ENCODE measurements around the gene PLEKHO2. TPM values are rescaled to one million over a fixed set of nuclear protein-coding genes. Genes with fewer than 3 reads are reported as not detected.

Gene PLEKHO2
- total RNA-seq, 2 experiments from 2014 or later = 12.0 to 24.5 TPM

DNA sequence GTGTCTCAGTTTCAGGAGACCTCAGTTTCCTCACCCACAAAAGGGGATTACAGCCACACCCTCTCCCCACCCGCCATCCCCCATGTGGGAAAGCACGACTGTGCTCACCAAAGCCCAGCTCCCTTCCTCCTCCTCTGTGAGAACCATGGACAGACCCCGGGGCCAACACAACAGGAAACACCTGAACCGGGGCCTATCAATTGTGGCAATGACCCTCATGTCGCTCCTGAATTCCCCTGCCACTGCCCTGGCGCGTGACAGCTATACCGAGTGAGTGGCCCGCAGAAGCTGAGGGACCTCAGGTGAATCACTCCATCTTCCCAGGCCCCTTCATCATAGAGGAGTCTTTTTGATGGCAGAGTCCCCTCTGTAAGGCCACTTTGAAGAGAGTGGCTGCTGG lies 28.6 kb downstream of the PLEKHO2 start:
- no peak for TF ChIP-seq EZH2phosphoT487 (IDR thresholded peaks at IDR 0.05; ENCODE audit: borderline replicate concordance, low read depth, low read length)
- TF ChIP-seq, protein P1, sequence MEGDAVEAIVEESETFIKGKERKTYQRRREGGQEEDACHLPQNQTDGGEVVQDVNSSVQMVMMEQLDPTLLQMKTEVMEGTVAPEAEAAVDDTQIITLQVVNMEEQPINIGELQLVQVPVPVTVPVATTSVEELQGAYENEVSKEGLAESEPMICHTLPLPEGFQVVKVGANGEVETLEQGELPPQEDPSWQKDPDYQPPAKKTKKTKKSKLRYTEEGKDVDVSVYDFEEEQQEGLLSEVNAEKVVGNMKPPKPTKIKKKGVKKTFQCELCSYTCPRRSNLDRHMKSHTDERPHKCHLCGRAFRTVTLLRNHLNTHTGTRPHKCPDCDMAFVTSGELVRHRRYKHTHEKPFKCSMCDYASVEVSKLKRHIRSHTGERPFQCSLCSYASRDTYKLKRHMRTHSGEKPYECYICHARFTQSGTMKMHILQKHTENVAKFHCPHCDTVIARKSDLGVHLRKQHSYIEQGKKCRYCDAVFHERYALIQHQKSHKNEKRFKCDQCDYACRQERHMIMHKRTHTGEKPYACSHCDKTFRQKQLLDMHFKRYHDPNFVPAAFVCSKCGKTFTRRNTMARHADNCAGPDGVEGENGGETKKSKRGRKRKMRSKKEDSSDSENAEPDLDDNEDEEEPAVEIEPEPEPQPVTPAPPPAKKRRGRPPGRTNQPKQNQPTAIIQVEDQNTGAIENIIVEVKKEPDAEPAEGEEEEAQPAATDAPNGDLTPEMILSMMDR (conservative IDR thresholded peaks at IDR 0.05; ENCODE audit: low read length) = no peak
- Histone ChIP-seq H3K4me1 (ENCODE audit: insufficient read depth, low read length, poor library complexity, severe bottlenecking) (no peaks in the 10 kb centered on the region), H2AFZ (ENCODE audit: low read length) (no peak overlapping the region), H3K4me2 (ENCODE audit: low read length) (no peak overlapping the region), H3K27ac (ENCODE audit: low read depth, low read length, poor library complexity, severe bottlenecking) (no peak overlapping the region), H4K20me1 (ENCODE audit: insufficient read depth, low read length) (no peaks in the 10 kb centered on the region), H3K4me3 (ENCODE audit: low read depth, low read length, poor library complexity, severe bottlenecking) (no peak overlapping the region), H3K9me2 (ENCODE audit: insufficient read depth, low read length) (no peaks in the 10 kb centered on the region), H3K36me3 (ENCODE audit: insufficient read depth, low read length) (peaks cover 15% of the 10 kb centered on the region), H3K9me3 (ENCODE audit: low read length) (no peaks in the 10 kb centered on the region), H3K79me2 (ENCODE audit: insufficient read depth, low read depth, low read length) (no peaks in the 10 kb centered on the region)
- BruUV-seq (replicated peaks) = no TSS peak
- ChIA-PET POLR2A (no interaction called here), CTCF (ENCODE audit: unreplicated experiment) (no interaction called here)
- intact Hi-C loops (cut with micrococcal nuclease; ENCODE audit: unreplicated experiment) = no loop called here
- DNase-seq (ENCODE audit: low spot score) = no peak

DNA sequence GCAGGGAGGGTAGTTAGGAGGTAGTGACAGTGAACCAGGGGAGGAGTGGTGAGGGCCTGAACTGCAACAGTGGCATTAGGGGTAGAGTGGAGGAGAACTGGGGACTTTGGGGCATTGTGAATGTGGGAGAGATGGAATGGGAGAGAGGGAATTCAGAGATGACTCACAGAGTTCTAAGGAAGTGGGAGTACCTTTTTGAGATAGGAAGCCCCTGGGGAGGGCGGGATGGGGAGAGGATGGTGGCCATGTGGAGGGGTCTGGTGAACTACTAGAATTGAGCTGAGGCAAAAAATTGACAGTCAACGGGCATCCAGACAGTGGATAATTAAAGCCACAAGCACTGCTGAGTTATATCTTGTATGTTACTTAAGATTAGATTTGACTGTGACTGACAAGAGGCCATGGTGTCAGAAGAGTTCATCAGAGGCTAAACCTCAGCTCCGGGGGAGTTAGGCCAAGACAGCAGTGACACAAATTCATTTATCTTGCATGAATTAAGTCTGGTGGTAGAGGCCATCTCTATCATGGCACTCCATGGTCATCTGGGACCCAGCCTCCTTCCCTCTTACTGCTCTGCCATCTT lies 34.0 kb downstream of the PLEKHO2 start:
- TF ChIP-seq, protein P1 (conservative IDR thresholded peaks at IDR 0.05; ENCODE audit: low read length) = no peak
- TF ChIP-seq EZH2phosphoT487 (IDR thresholded peaks at IDR 0.05; ENCODE audit: borderline replicate concordance, low read depth, low read length) = no peak
- Histone ChIP-seq H4K20me1 (ENCODE audit: insufficient read depth, low read length) (no peaks in the 10 kb centered on the region), H3K9me2 (ENCODE audit: insufficient read depth, low read length) (no peaks in the 10 kb centered on the region), H2AFZ (ENCODE audit: low read length) (no peak overlapping the region), H3K27ac (ENCODE audit: low read depth, low read length, poor library complexity, severe bottlenecking) (no peak overlapping the region), H3K4me2 (ENCODE audit: low read length) (no peak overlapping the region), H3K4me1 (ENCODE audit: insufficient read depth, low read length, poor library complexity, severe bottlenecking) (no peaks in the 10 kb centered on the region), H3K9me3 (ENCODE audit: low read length) (no peaks in the 10 kb centered on the region), H3K4me3 (ENCODE audit: low read depth, low read length, poor library complexity, severe bottlenecking) (no peak overlapping the region), H3K79me2 (ENCODE audit: insufficient read depth, low read depth, low read length) (no peaks in the 10 kb centered on the region), H3K36me3 (ENCODE audit: insufficient read depth, low read length) (no peaks in the 10 kb centered on the region)
- ChIA-PET POLR2A (interaction anchor here (0.8 kb wide), 1 partner anchor 45 kb away, joined by 8 read pairs; no protein-coding TSS in a partner anchor), CTCF (ENCODE audit: unreplicated experiment) (no interaction called here)
- intact Hi-C loops (cut with micrococcal nuclease; ENCODE audit: unreplicated experiment) = no loop called here
- no TSS peak for BruUV-seq (replicated peaks)
- DNase-seq (ENCODE audit: low spot score) = no peak

DNA sequence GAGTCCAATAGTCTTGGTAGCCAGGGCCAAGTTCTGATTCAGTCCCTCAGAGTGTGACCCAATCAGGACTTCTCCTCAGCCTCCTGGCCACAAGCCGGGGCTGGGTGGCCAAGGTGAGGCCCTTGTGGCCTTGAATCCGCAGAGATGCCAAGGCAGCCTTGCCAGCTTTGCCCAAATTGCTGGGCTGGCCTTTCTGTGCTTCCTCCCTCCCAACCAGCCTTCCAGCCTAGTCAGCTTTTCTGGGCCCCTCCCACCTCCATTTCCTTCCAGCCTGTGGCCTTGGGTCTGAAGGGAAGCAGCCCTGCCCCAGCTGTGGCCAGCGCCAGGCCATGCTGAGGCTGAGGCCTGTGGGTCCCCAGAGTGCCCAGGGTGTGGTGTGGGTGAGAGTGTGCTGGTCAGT lies 35.7 kb downstream of the PLEKHO2 start:
- H4K20me1 ChIP-seq (ENCODE audit: insufficient read depth, low read length) = no peaks in the 10 kb centered on the region
- no peak overlapping the region for H3K27ac ChIP-seq (ENCODE audit: low read depth, low read length, poor library complexity, severe bottlenecking)
- intact Hi-C loops (cut with micrococcal nuclease; ENCODE audit: unreplicated experiment) = no loop called here
- TF ChIP-seq EZH2phosphoT487 (IDR thresholded peaks at IDR 0.05; ENCODE audit: borderline replicate concordance, low read depth, low read length) = no peak
- TF ChIP-seq, protein P1 (conservative IDR thresholded peaks at IDR 0.05; ENCODE audit: low read length) = no peak
- H3K4me3 ChIP-seq (ENCODE audit: low read depth, low read length, poor library complexity, severe bottlenecking) = no peak overlapping the region
- no peak for DNase-seq (ENCODE audit: low spot score)
- no peaks in the 10 kb centered on the region for H3K4me1 ChIP-seq (ENCODE audit: insufficient read depth, low read length, poor library complexity, severe bottlenecking)
- H3K4me2 ChIP-seq (ENCODE audit: low read length) = no peak overlapping the region
- no peaks in the 10 kb centered on the region for H3K36me3 ChIP-seq (ENCODE audit: insufficient read depth, low read length)
- CTCF ChIA-PET (ENCODE audit: unreplicated experiment) = no interaction called here
- POLR2A ChIA-PET = interaction anchor here (0.6 kb wide), 2 partner anchors 64 to 536 kb away, joined by 4 read pairs; no protein-coding TSS in a partner anchor
- no peaks in the 10 kb centered on the region for H3K79me2 ChIP-seq (ENCODE audit: insufficient read depth, low read depth, low read length)
- no TSS peak for BruUV-seq (replicated peaks)
- no peaks in the 10 kb centered on the region for H3K9me2 ChIP-seq (ENCODE audit: insufficient read depth, low read length)
- no peak overlapping the region for H2AFZ ChIP-seq (ENCODE audit: low read length)
- no peaks in the 10 kb centered on the region for H3K9me3 ChIP-seq (ENCODE audit: low read length)
